Caco-2 (cell line): ENCODE measurements around the gene TSHZ1. TPM values are rescaled to one million over a fixed set of nuclear protein-coding genes. Genes with fewer than 3 reads are reported as not detected.

ENCODE experiments used
- BruUV-seq: library from RNA; stranded (reverse); fragments of 400-500 nt; replicated peaks from 2 replicates; lab custom pipeline; 2021; lab: Mats Ljungman, UMichigan
- CTCF ChIA-PET: fragments of 300-600 bp; sonication (Branson Sonifier 250); formaldehyde crosslinking; loops from one replicate; lab custom pipeline; 2022; ENCODE audit warnings: antibody characterized with exemption; lab: Charles Lee
- POLR2A ChIA-PET: fragments of 300-600 bp; sonication (Branson Sonifier 250); formaldehyde crosslinking; loops from one replicate; lab custom pipeline; 2022; ENCODE audit warnings: antibody characterized with exemption; lab: Charles Lee
- DNase-seq, 2 experiments: peaks; one replicate each; pipeline versions ENCODE4 v3.0.0 to v3.0.0-alpha.2; 2020 to 2022
- H3K27me3 ChIP-seq: replicated peaks from 2 replicates; pipeline ENCODE4 v1.6.0; 2011; ENCODE audit warnings: low read length; ENCODE audit not compliant: control insufficient read depth, insufficient read depth
- H3K36me3 ChIP-seq: 2 replicates; pipeline ENCODE4 v1.5.1; 2011; ENCODE audit warnings: low read length; ENCODE audit not compliant: control insufficient read depth, insufficient read depth
- H3K4me1 ChIP-seq: fragments of 250-450 bp; sonication (Bioruptor Pico); 2 replicates; pipeline ENCODE4 v1.5.1; 2020; ENCODE audit warnings: mild to moderate bottlenecking
- H3K4me3 ChIP-seq: 2 replicates; pipeline ENCODE4 v1.5.1; 2011; ENCODE audit warnings: low read depth, mild to moderate bottlenecking, control low read depth, low read length
- H3K9me3 ChIP-seq: fragments of 250-450 bp; sonication (Bioruptor Pico); 2 replicates; pipeline ENCODE4 v1.5.1; 2020; ENCODE audit warnings: mild to moderate bottlenecking, moderate library complexity
- H3K27ac Mint-ChIP-seq: one replicate; pipeline ENCODE4 v1.8.0; 2022; ENCODE audit warnings: mixed read lengths; ENCODE audit not compliant: unreplicated experiment
- H3K27me3 Mint-ChIP-seq: one replicate; pipeline ENCODE4 v1.8.0; 2022; ENCODE audit warnings: mixed read lengths; ENCODE audit not compliant: insufficient read depth, unreplicated experiment
- H3K36me3 Mint-ChIP-seq: one replicate; pipeline ENCODE4 v1.8.0; 2022; ENCODE audit warnings: mild to moderate bottlenecking, mixed read lengths; ENCODE audit not compliant: insufficient read depth, unreplicated experiment
- H3K4me1 Mint-ChIP-seq: one replicate; pipeline ENCODE4 v1.8.0; 2022; ENCODE audit warnings: low read depth, mixed read lengths; ENCODE audit not compliant: unreplicated experiment
- H3K4me3 Mint-ChIP-seq: one replicate; pipeline ENCODE4 v1.8.0; 2022; ENCODE audit warnings: mild to moderate bottlenecking, moderate library complexity, mixed read lengths; ENCODE audit not compliant: unreplicated experiment
- H3K9me3 Mint-ChIP-seq: one replicate; pipeline ENCODE4 v1.8.0; 2022; ENCODE audit warnings: mixed read lengths; ENCODE audit not compliant: unreplicated experiment
- CTCF ChIP-seq, 2 experiments: fragments of 200-600 bp in 1 of 2; IDR thresholded peaks; 1 replicate in 1 of 2; 2 replicates in 1 of 2; pipeline versions ENCODE4 v1.5.1 to v1.8.0; 2011 to 2022; ENCODE audit warnings: antibody characterized with exemption in 1 of 2, control low read depth in 1 of 2, inconsistent platforms in 1 of 2, low read depth in 1 of 2, low read length in 1 of 2, mild to moderate bottlenecking in 1 of 2, moderate library complexity in 1 of 2; ENCODE audit not compliant: insufficient read depth in 1 of 2, severe bottlenecking in 1 of 2, unreplicated experiment in 1 of 2
- intact Hi-C: fragments of 100-400 bp; cut with micrococcal nuclease; formaldehyde crosslinking; loops from one replicate; pipeline ENCODE4 v1.10.0; 2022; ENCODE audit not compliant: unreplicated experiment
- total RNA-seq: library from RNA; stranded (reverse); gene quantifications from 2 replicates; pipeline ENCODE4 v1.2.3, GENCODE V29; 2022

TSHZ1 gene
- total RNA-seq, 1 experiment from 2014 or later = 4.4 TPM

- no peak overlapping the region for H3K4me3 ChIP-seq
- Mint-ChIP-seq H3K9me3 (no peaks in the 10 kb centered on the region), H3K4me1 (no peaks in the 10 kb centered on the region), H3K27ac (no peak overlapping the region), H3K4me3 (no peak overlapping the region), H3K36me3 (no peaks in the 10 kb centered on the region), H3K27me3 (no peaks in the 10 kb centered on the region)
- no peaks in the 10 kb centered on the region for H3K27me3 ChIP-seq
- H3K4me1 ChIP-seq = no peaks in the 10 kb centered on the region
- no TSS peak for BruUV-seq
- no peak for TF ChIP-seq CTCF (IDR thresholded peaks at IDR 0.05; ENCODE audit: insufficient read depth in 1 of 2, low read depth in 1 of 2, low read length in 1 of 2, severe bottlenecking in 1 of 2, unreplicated experiment in 1 of 2)
- no peaks in the 10 kb centered on the region for H3K9me3 ChIP-seq
- POLR2A ChIA-PET = no interaction called here
- DNase-seq = no peak
- no peaks in the 10 kb centered on the region for H3K36me3 ChIP-seq
- CTCF ChIA-PET = no interaction called here
- intact Hi-C loops = no loop called here
Measured at GRCh38 chr18:75287006-75287405, 76.4 kb downstream of the TSHZ1 start.

GRCh38 chr18:75287700-75288099, 77.1 kb downstream of the TSHZ1 start:
- TF ChIP-seq CTCF (IDR thresholded peaks at IDR 0.05; ENCODE audit: insufficient read depth in 1 of 2, low read depth in 1 of 2, low read length in 1 of 2, severe bottlenecking in 1 of 2, unreplicated experiment in 1 of 2) = no peak
- no peaks in the 10 kb centered on the region for H3K27me3 ChIP-seq
- Mint-ChIP-seq H3K9me3 (no peaks in the 10 kb centered on the region), H3K27me3 (no peaks in the 10 kb centered on the region), H3K36me3 (no peaks in the 10 kb centered on the region), H3K4me3 (no peak overlapping the region), H3K27ac (no peak overlapping the region), H3K4me1 (no peaks in the 10 kb centered on the region)
- ChIA-PET CTCF (no interaction called here), POLR2A (no interaction called here)
- no peaks in the 10 kb centered on the region for H3K36me3 ChIP-seq
- no peak for DNase-seq
- no TSS peak for BruUV-seq
- intact Hi-C loops = no loop called here
- no peaks in the 10 kb centered on the region for H3K4me1 ChIP-seq
- H3K9me3 ChIP-seq = no peaks in the 10 kb centered on the region
- no peak overlapping the region for H3K4me3 ChIP-seq

GRCh38 chr18:75289761-75290160, 79.2 kb downstream of the TSHZ1 start:
- Mint-ChIP-seq H3K4me1 (no peaks in the 10 kb centered on the region), H3K9me3 (no peaks in the 10 kb centered on the region), H3K27ac (no peak overlapping the region), H3K4me3 (no peak overlapping the region), H3K27me3 (no peaks in the 10 kb centered on the region), H3K36me3 (no peaks in the 10 kb centered on the region)
- no peaks in the 10 kb centered on the region for H3K4me1 ChIP-seq
- ChIA-PET CTCF (no interaction called here), POLR2A (no interaction called here)
- H3K27me3 ChIP-seq = no peaks in the 10 kb centered on the region
- intact Hi-C loops = no loop called here
- no peak for DNase-seq
- H3K4me3 ChIP-seq = no peak overlapping the region
- no peaks in the 10 kb centered on the region for H3K36me3 ChIP-seq
- no peaks in the 10 kb centered on the region for H3K9me3 ChIP-seq
- no peak for TF ChIP-seq CTCF (IDR thresholded peaks at IDR 0.05; ENCODE audit: insufficient read depth in 1 of 2, low read depth in 1 of 2, low read length in 1 of 2, severe bottlenecking in 1 of 2, unreplicated experiment in 1 of 2)
- BruUV-seq = no TSS peak
